HEK293T (cell line): ENCODE results near the gene CACNG5.

ENCODE experiments used
- ARNT ChIP-seq: fragments of 450-650 bp; IDR thresholded peaks from 2 replicates; pipeline ENCODE4 v1.6.1; 2017; ENCODE audit warnings: mild to moderate bottlenecking
- BHLHE40 ChIP-seq: fragments of 450-650 bp; IDR thresholded peaks from 2 replicates; pipeline ENCODE4 v1.6.1; 2016; ENCODE audit warnings: mild to moderate bottlenecking, moderate library complexity, borderline replicate concordance
- CTBP1 ChIP-seq: fragments of 450-650 bp; IDR thresholded peaks from 2 replicates; pipeline ENCODE4 v1.6.1; 2016; ENCODE audit warnings: borderline replicate concordance
- ELF4 ChIP-seq: fragments of 450-650 bp; IDR thresholded peaks from 2 replicates; pipeline ENCODE4 v1.6.1; 2017; ENCODE audit warnings: antibody characterized with exemption
- FOXA1 ChIP-seq: fragments of 450-650 bp; IDR thresholded peaks from 2 replicates; pipeline ENCODE4 v1.6.1; 2016; ENCODE audit warnings: mild to moderate bottlenecking
- FOXK2 ChIP-seq: fragments of 450-650 bp; IDR thresholded peaks from 2 replicates; pipeline ENCODE4 v1.6.1; 2016; ENCODE audit warnings: mild to moderate bottlenecking
- FOXM1 ChIP-seq: fragments of 450-650 bp; IDR thresholded peaks from 2 replicates; pipeline ENCODE4 v1.6.1; 2017; ENCODE audit warnings: mild to moderate bottlenecking, borderline replicate concordance
- HDGF ChIP-seq: fragments of 450-650 bp; IDR thresholded peaks from 2 replicates; pipeline ENCODE4 v1.6.1; 2017; ENCODE audit warnings: antibody characterized with exemption, borderline replicate concordance
- LEF1 ChIP-seq: fragments of 450-650 bp; IDR thresholded peaks from 2 replicates; pipeline ENCODE4 v1.6.1; 2017; ENCODE audit warnings: mild to moderate bottlenecking, borderline replicate concordance
- NFRKB ChIP-seq: fragments of 450-650 bp; IDR thresholded peaks from 2 replicates; pipeline ENCODE4 v1.6.1; 2016; ENCODE audit warnings: mild to moderate bottlenecking, moderate library complexity
- PKNOX1 ChIP-seq: fragments of 450-650 bp; IDR thresholded peaks from 2 replicates; pipeline ENCODE4 v1.6.1; 2016
- SP1 ChIP-seq: fragments of 450-650 bp; IDR thresholded peaks from 2 replicates; pipeline ENCODE4 v1.6.1; 2017
- SUZ12 ChIP-seq: fragments of 450-650 bp; IDR thresholded peaks from 2 replicates; pipeline ENCODE4 v1.6.1; 2016; ENCODE audit warnings: mild to moderate bottlenecking
- ZNF384 ChIP-seq: fragments of 450-650 bp; IDR thresholded peaks from 2 replicates; pipeline ENCODE4 v1.6.1; 2016

GRCh38 chr17:66841328-66841727 lies 6.4 kb downstream of the CACNG5 start:
- TF ChIP-seq PKNOX1 (no peak), SUZ12 (no peak), FOXM1 (no peak), LEF1 (no peak), SP1 (no peak), BHLHE40 (no peak), FOXK2 (no peak), HDGF (no peak), ARNT (no peak), FOXA1 (no peak), ZNF384 (no peak), ELF4 (no peak), CTBP1 (no peak), NFRKB (no peak)
